Measurements from ENCODE around the gene EPS8L2. TPM values are rescaled to one million over a fixed set of nuclear protein-coding genes. Genes with fewer than 3 reads are reported as not detected.

The EPS8L2 gene
- total RNA-seq (2021; fragmentation: NEBNext Ultra II Directional; extraction: Animal tissue kit (Norgen Biotek cat#: 25700)) = 38.5 and 44.3 TPM in 2 replicates
- 57.0 and 65.3 TPM in 2 replicates for polyA plus RNA-seq (2011; rRNA removed)
- polyA plus RNA-seq (2011; cell fraction: cytosol; rRNA removed) = 62.3 TPM
- polyA plus RNA-seq (2011; cell fraction: nucleus; rRNA removed) = 176 TPM
- 53.1 to 74.7 TPM (median 60.2 TPM) in 4 replicates for polyA plus RNA-seq (2012, experiment 1 of 2)
- 39.4 TPM for polyA plus RNA-seq (2012, experiment 2 of 2)
- 35.7 TPM for polyA plus RNA-seq (2013, experiment 1 of 2)
- 35.5 TPM for polyA plus RNA-seq (2013, experiment 2 of 2)
- polyA minus RNA-seq (2011; rRNA and poly(A)+ RNA removed) = 16.3 and 16.5 TPM in 2 replicates
- polyA minus RNA-seq (2011; cell fraction: cytosol; rRNA and poly(A)+ RNA removed) = 23.9 TPM
- polyA minus RNA-seq (2011; cell fraction: nucleus; rRNA and poly(A)+ RNA removed) = 34.5 TPM
- long read RNA-seq, experiment 1, transcript EPS8L2-228 (3 exons, 750 nt) = major isoform, 12 of 41 reads
- long read RNA-seq, experiment 1, transcript EPS8L2-226 (2 exons, 342 nt) = minor isoform, 5 of 41 reads
- long read RNA-seq, experiment 1, partial matches to known transcripts = 14 of 41 reads
- long read RNA-seq, experiment 1, other reads (novel, unspliced or antisense) = 10 of 41 reads
- long read RNA-seq, experiment 2, partial matches to known transcripts = 21 of 45 reads
- long read RNA-seq, experiment 2, other reads (novel, unspliced or antisense) = 22 of 45 reads

GRCh38 chr11:705646-706438 lies at the start of gene EPS8L2:
Gene EPS8L2, plus strand, starts transcription at chr11:706231. Its CDS starts 3,177 bp downstream, at chr11:709408.
- CTCF ChIA-PET (ENCODE audit: partially characterized antibody) = interaction anchor here (1.6 to 3.6 kb wide), 4 partner anchors 9 to 22 kb away, joined by 8 to 22 read pairs (median 18); partner anchors contain the start of genes DEAF1 and TMEM80
- Histone ChIP-seq H3K4me3 (ENCODE audit: extremely low read depth in 1 of 4, insufficient read depth in 2 of 4, low read depth in 3 of 4, low read length in 4 of 4) (peak within 1 kb of the TSS; percentile 38 to 64 (median 49)), H2AK5ac (ENCODE audit: low read depth, low read length) (peak within 1 kb of the TSS; percentile 86; the same call in 1 of the 2 replicates), H2BK12ac (ENCODE audit: low read depth, low read length) (peak within 1 kb of the TSS; percentile 68; the same call in 1 of the 2 replicates), H4K20me1 (replicated peaks in 1 of 2; ENCODE audit: control insufficient read depth in 1 of 2, insufficient read depth in 2 of 2, low read length in 2 of 2) (peaks cover 1 to 2% of the 10 kb centered on the region in 2 experiments), H3K79me1 (ENCODE audit: low read depth, low read length) (no peaks in the 10 kb centered on the region), H2BK20ac (ENCODE audit: low read length) (peak within 1 kb of the TSS; percentile 72; the same call in 1 of the 2 replicates), H3K9me3 (ENCODE audit: insufficient read depth in 2 of 2, low read depth in 1 of 2, low read length in 1 of 2) (no peaks in the 10 kb centered on the region), H2BK120ac (replicated peaks; ENCODE audit: low read depth, low read length) (peak within 1 kb of the TSS; percentile 54), H2BK5ac (ENCODE audit: low read depth, low read length) (peak within 1 kb of the TSS; percentile 83; the same call in 1 of the 2 replicates), H3K23ac (ENCODE audit: insufficient read length) (no peak within 1 kb of the TSS), H3K23me2 (ENCODE audit: low read depth, low read length) (peaks cover 8% of the 10 kb centered on the region; the same call in 1 of the 2 replicates), H2AFZ (ENCODE audit: low read length) (no peak within 1 kb of the TSS), H3K18ac (ENCODE audit: extremely low read depth, low read length) (peak within 1 kb of the TSS; percentile 97), H3K4ac (replicated peaks; ENCODE audit: insufficient read length, low read depth, low read length) (peak within 1 kb of the TSS; percentile 98), H4K5ac (ENCODE audit: insufficient read length, low read depth, low read length) (peak within 1 kb of the TSS; percentile 38), H3K27me3 (replicated peaks in 1 of 4; ENCODE audit: control insufficient read depth in 3 of 4, extremely low read depth in 1 of 4, insufficient read depth in 3 of 4, low read length in 3 of 4) (no peaks in the 10 kb centered on the region), H3K9ac (replicated peaks in 1 of 4; ENCODE audit: extremely low read depth in 1 of 4, low read depth in 3 of 4, low read length in 3 of 4) (peak within 1 kb of the TSS in 1 of 4 experiments; percentile 8; a peak in 3 of 7 replicates), H2BK15ac (ENCODE audit: low read length) (peak within 1 kb of the TSS; percentile 97), H4K91ac (replicated peaks; ENCODE audit: insufficient read length, low read length) (peak within 1 kb of the TSS; percentile 94), H3K4me2 (ENCODE audit: insufficient read depth in 1 of 2, low read depth in 2 of 2, low read length in 2 of 2) (peak within 1 kb of the TSS; percentile 62 to 85), H3K79me2 (ENCODE audit: control insufficient read depth in 1 of 2, insufficient read depth in 2 of 2, low read length in 2 of 2) (no peaks in the 10 kb centered on the region), H3K27ac (ENCODE audit: low read depth, low read length) (no peak within 1 kb of the TSS), H3K4me1 (replicated peaks in 1 of 4; ENCODE audit: control insufficient read depth in 3 of 4, insufficient read depth in 4 of 4, low read length in 3 of 4) (peaks cover 0 to 47% (median 33%) of the 10 kb centered on the region in 4 experiments; a peak in 6 of 7 replicates), H4K8ac (ENCODE audit: extremely low read depth, insufficient read depth, low read length) (peak within 1 kb of the TSS; percentile 71), H3K56ac (replicated peaks; ENCODE audit: insufficient read length, low read depth, low read length) (peak within 1 kb of the TSS; percentile 39), H3K36me3 (ENCODE audit: control insufficient read depth in 2 of 4, insufficient read depth in 4 of 4, low read length in 3 of 4) (no peaks in the 10 kb centered on the region), H3K14ac (ENCODE audit: insufficient read length) (peak within 1 kb of the TSS; percentile 55)
- FAIRE-seq (no peak), DNase-seq (ENCODE audit: low read depth in 1 of 2, low spot score in 2 of 2) (peak in 1 of 2 experiments; percentile 73)
- POLR2A ChIA-PET (ENCODE audit: partially characterized antibody) = interaction anchor here (1.0 to 2.4 kb wide), 10 partner anchors 10 to 85 kb away, joined by 3 to 16 read pairs (median 4); partner anchors contain the start of genes CEND1, DEAF1, TALDO1 and TMEM80
- WGBS, 2 experiments (ENCODE audit: extremely low coverage in 1 of 2, insufficient coverage in 1 of 2, insufficient read length in 1 of 2, insufficient replicate concordance in 2 of 2, low coverage in 1 of 2, low lambda C conversion rate in 2 of 2, missing lambda C conversion rate in 1 of 2) = 32% methylated on average over 14 of the region's 90 CpGs; no CpG with 5 or more reads in 1 of the 2 experiments
- TF ChIP-seq JUN (IDR thresholded peaks at IDR 0.05; ENCODE audit: low read depth, low read length) = no peak
- TF ChIP-seq EZH2 (IDR thresholded peaks at IDR 0.05; ENCODE audit: low read depth, low read length, severe bottlenecking) = no peak
- no peak for TF ChIP-seq TAF1 (IDR thresholded peaks at IDR 0.05; ENCODE audit: low read depth, low read length)
- no peak for TF ChIP-seq CHD1 (IDR thresholded peaks at IDR 0.05; ENCODE audit: low read depth, low read length)
- no peak for TF ChIP-seq SIRT6 (IDR thresholded peaks at IDR 0.05; ENCODE audit: low read length)
- TF ChIP-seq CHD2 (IDR thresholded peaks at IDR 0.05; ENCODE audit: low read length) = no peak
- TF ChIP-seq HDAC2 (IDR thresholded peaks at IDR 0.05; ENCODE audit: borderline replicate concordance in 1 of 2, low read depth in 2 of 2, low read length in 2 of 2) = no peak
- TF ChIP-seq JUND (IDR thresholded peaks at IDR 0.05; ENCODE audit: low read length) = no peak
- TF ChIP-seq POLR2A (IDR thresholded peaks at IDR 0.05; ENCODE audit: control extremely low read depth in 1 of 2, low read depth in 2 of 2, low read length in 2 of 2) = no peak

Measured in H1 (cell line).